Measurements from ENCODE around the gene CKAP2L. TPM values are rescaled to one million over a fixed set of nuclear protein-coding genes. Genes with fewer than 3 reads are reported as not detected.

The CKAP2L gene
- total and polyA plus RNA-seq, 9 of the 15 experiments (the other 6 are each of a cell fraction or from before 2014, with no cell fraction given) = 10.4 to 21.9 (median 14.2) TPM

- CTCF ChIA-PET (ENCODE audit: low intra/inter-chr PET ratio) = no interaction called here
- BruUV-seq (replicated peaks) = TSS peak; percentile 88
- no peak for FAIRE-seq
- Histone ChIP-seq H2AFZ (ENCODE audit: low read depth, low read length) (peak overlapping the region; percentile 53), H3K4me3 (no peak overlapping the region), H3K4me1 (replicated peaks in 1 of 2; ENCODE audit: control insufficient read depth in 2 of 2, insufficient read depth in 2 of 2, low read length in 2 of 2) (peaks cover 3 to 31% of the 10 kb centered on the region in 2 experiments), H3K27ac (ENCODE audit: extremely low read depth, low read depth, low read length) (peak overlapping the region; percentile 81), H3K4me2 (ENCODE audit: insufficient read depth, low read length) (no peak overlapping the region), H3K79me2 (ENCODE audit: control insufficient read depth, insufficient read depth, low read length) (no peaks in the 10 kb centered on the region), H3K9me1 (ENCODE audit: control insufficient read depth, insufficient read depth, low read length) (no peaks in the 10 kb centered on the region), H3K27me3 (ENCODE audit: control insufficient read depth in 2 of 2, insufficient read depth in 2 of 2, low read length in 2 of 2) (no peaks in the 10 kb centered on the region), H3K9me3 (replicated peaks; ENCODE audit: control insufficient read depth, insufficient read depth, low read depth, low read length) (0 out of 2 replicates have a peak, but pooled peaks cover 4% of the 10 kb centered on the region), H4K20me1 (replicated peaks; ENCODE audit: control insufficient read depth, insufficient read depth, low read length) (no peaks in the 10 kb centered on the region), H3K36me3 (ENCODE audit: control insufficient read depth, insufficient read depth, low read length) (no peaks in the 10 kb centered on the region), H3K9ac (ENCODE audit: insufficient read depth in 1 of 2, low read depth in 2 of 2, low read length in 2 of 2) (peak overlapping the region in 1 of 2 experiments; percentile 62; a peak in 2 of 4 replicates)
- POLR2A ChIA-PET = interaction anchor here (2.0 kb wide), 1 partner anchor 11 kb away, joined by 7 read pairs; no protein-coding TSS in a partner anchor
- intact Hi-C loops (cut with micrococcal nuclease) (no loop called here), in situ Hi-C loops (cut with MboI) (no loop called here)
- WGBS (ENCODE audit: insufficient coverage, low coverage, missing lambda C conversion rate) = 60% methylated on average over 3 of the region's 3 CpGs
- DNase-seq (ENCODE audit: extremely low read depth in 1 of 4, low spot score in 3 of 4) = no peak
- no peak for ATAC-seq
- TF ChIP-seq CBX1 (IDR thresholded peaks at IDR 0.05; ENCODE audit: low read depth) (no peak), MTF1 (CRISPR knock-in tag; IDR thresholded peaks at IDR 0.05; ENCODE audit: borderline replicate concordance) (no peak), VEZF1 (CRISPR knock-in tag; IDR thresholded peaks at IDR 0.05) (no peak), TBL1XR1 (IDR thresholded peaks at IDR 0.05; ENCODE audit: low read length in 2 of 2) (no peak), IFI16 (CRISPR knock-in tag; IDR thresholded peaks at IDR 0.05) (0 out of 2 replicates have a peak, but pooled peaks have one; percentile 10), PRDM10 (IDR thresholded peaks at IDR 0.05; ENCODE audit: partially characterized antibody) (no peak), TAF9B (IDR thresholded peaks at IDR 0.05; ENCODE audit: partially characterized antibody) (no peak), ETV1 (tag; conservative IDR thresholded peaks at IDR 0.05; ENCODE audit: low read depth) (0 out of 2 replicates have a peak, but pooled peaks have one; percentile 24), PRPF4 (IDR thresholded peaks at IDR 0.05; ENCODE audit: insufficient read depth, low read depth, low read length, poor library complexity, severe bottlenecking) (no peak), ZBTB9 (CRISPR knock-in tag; IDR thresholded peaks at IDR 0.05) (peak; percentile 64; the same call in 1 of the 2 replicates), FOSL1 (tag; conservative IDR thresholded peaks at IDR 0.05) (no peak), ZNF384 (IDR thresholded peaks at IDR 0.05; ENCODE audit: low read depth, low read length) (no peak), BRD4 (IDR thresholded peaks at IDR 0.05) (peak; percentile 56; the same call in 1 of the 2 replicates), ZNF253 (CRISPR knock-in tag; conservative IDR thresholded peaks at IDR 0.05) (no peak), HDAC6 (IDR thresholded peaks at IDR 0.05; ENCODE audit: low read depth, low read length) (no peak), NR4A1 (CRISPR knock-in tag; IDR thresholded peaks at IDR 0.05) (no peak), NR4A1 (tag; IDR thresholded peaks at IDR 0.05) (peak; percentile 77; the same call in 1 of the 2 replicates)
These were observed 29.1 kb upstream of the CKAP2L start for GRCh38 chr2:112793449-112793978.
